GM23338 (cell line): ENCODE data around the gene SLC25A12. TPM values are rescaled to one million over a fixed set of nuclear protein-coding genes. Genes with fewer than 3 reads are reported as not detected.

Experiments
- ATAC-seq: fragments of 200-7000 bp; cut with Tn5 transposase; 3 replicates; pipeline ENCODE4 v1.9.1; 2020
- DNase-seq: peaks from one replicate; pipeline ENCODE4 v3.0.0-alpha.2; 2015; ENCODE audit warnings: low spot score
- H2AFZ ChIP-seq: fragments of 200-600 bp; sonication (generic); 2 replicates; pipeline ENCODE4 v1.8.0; 2016; ENCODE audit warnings: antibody characterized with exemption, mild to moderate bottlenecking, moderate library complexity
- H3F3A ChIP-seq: fragments of 200-600 bp; sonication (generic); replicated peaks from 2 replicates; pipeline ENCODE4 v1.8.0; 2017; ENCODE audit warnings: antibody characterized with exemption, mixed run types, low read depth
- H3K27ac ChIP-seq: fragments of 200-600 bp; sonication (generic); 2 replicates; pipeline ENCODE4 v1.6.1; 2016; ENCODE audit warnings: low read depth
- H3K27me3 ChIP-seq: fragments of 200-600 bp; sonication (generic); 2 replicates; pipeline ENCODE4 v1.8.0; 2016; ENCODE audit warnings: mild to moderate bottlenecking, mixed run types, moderate library complexity; ENCODE audit not compliant: insufficient read depth
- H3K36me3 ChIP-seq: fragments of 200-600 bp; sonication (generic); 2 replicates; pipeline ENCODE4 v1.8.0; 2016; ENCODE audit warnings: mild to moderate bottlenecking; ENCODE audit not compliant: insufficient read depth
- H3K4me1 ChIP-seq: fragments of 200-600 bp; sonication (generic); 2 replicates; pipeline ENCODE4 v1.8.0; 2016; ENCODE audit warnings: mild to moderate bottlenecking, moderate library complexity; ENCODE audit not compliant: insufficient read depth
- H3K4me2 ChIP-seq: fragments of 200-600 bp; sonication (generic); 2 replicates; pipeline ENCODE4 v1.7.1; 2017; ENCODE audit warnings: mixed run types
- H3K4me3 ChIP-seq: fragments of 200-600 bp; sonication (generic); 2 replicates; pipeline ENCODE4 v1.6.1; 2016; ENCODE audit warnings: mixed run types
- H3K79me2 ChIP-seq: fragments of 200-600 bp; sonication (generic); replicated peaks from 2 replicates; pipeline ENCODE4 v1.8.0; 2017; ENCODE audit warnings: mild to moderate bottlenecking; ENCODE audit not compliant: insufficient read depth
- H3K9me2 ChIP-seq: fragments of 200-600 bp; sonication (generic); 2 replicates; pipeline ENCODE4 v1.8.0; 2017; ENCODE audit not compliant: insufficient read depth
- H4K20me1 ChIP-seq: fragments of 200-600 bp; sonication (generic); replicated peaks from 2 replicates; pipeline ENCODE4 v1.8.0; 2017; ENCODE audit warnings: mild to moderate bottlenecking; ENCODE audit not compliant: insufficient read depth
- H3K27ac Mint-ChIP-seq: 2 replicates; pipeline ENCODE4 v1.8.0; 2020; ENCODE audit warnings: inconsistent platforms, mild to moderate bottlenecking, moderate library complexity, mixed read lengths
- H3K27me3 Mint-ChIP-seq: 3 replicates; pipeline ENCODE4 v1.8.0; 2022; ENCODE audit warnings: low read depth, mild to moderate bottlenecking, moderate library complexity, mixed read lengths, inconsistent platforms; ENCODE audit not compliant: insufficient read depth, poor library complexity
- H3K36me3 Mint-ChIP-seq: 3 replicates; pipeline ENCODE4 v1.8.0; 2021; ENCODE audit warnings: low read depth, mild to moderate bottlenecking, inconsistent platforms, moderate library complexity, mixed read lengths
- H3K4me1 Mint-ChIP-seq: 3 replicates; pipeline ENCODE4 v1.8.0; 2020; ENCODE audit warnings: mild to moderate bottlenecking, inconsistent platforms, mixed read lengths
- H3K4me3 Mint-ChIP-seq: 3 replicates; pipeline ENCODE4 v1.8.0; 2021; ENCODE audit warnings: moderate library complexity, mild to moderate bottlenecking, inconsistent platforms, mixed read lengths
- H3K9me3 Mint-ChIP-seq: 3 replicates; pipeline ENCODE4 v1.8.0; 2020; ENCODE audit warnings: moderate library complexity, mild to moderate bottlenecking, inconsistent platforms, mixed read lengths
- CREB1 ChIP-seq: fragments of 250-450 bp; sonication (Bioruptor Pico); IDR thresholded peaks from 2 replicates; pipeline ENCODE4 v1.5.0; 2020; ENCODE audit warnings: low read depth, mild to moderate bottlenecking, moderate library complexity
- CTCF ChIP-seq, 2 experiments: fragments of 200-600 bp in 1 of 2; sonication (generic) in 1 of 2; conservative IDR thresholded peaks; 2 replicates each; pipeline versions ENCODE4 v1.5.1 to v1.6.1; 2016 to 2017; ENCODE audit warnings: antibody characterized with exemption in 2 of 2, low read depth in 2 of 2, mild to moderate bottlenecking in 2 of 2, moderate library complexity in 1 of 2
- ETS1 ChIP-seq: IDR thresholded peaks from 2 replicates; pipeline ENCODE4 v1.6.1; 2016; ENCODE audit warnings: antibody characterized with exemption
- EZH2 ChIP-seq: fragments of 200-600 bp; sonication (generic); IDR thresholded peaks from one replicate; pipeline ENCODE4 v1.8.0; 2017; ENCODE audit warnings: antibody characterized with exemption, mild to moderate bottlenecking, low read depth; ENCODE audit not compliant: unreplicated experiment
- JUNB ChIP-seq: IDR thresholded peaks from one replicate; pipeline ENCODE4 v1.6.1; 2016; ENCODE audit warnings: antibody characterized with exemption; ENCODE audit not compliant: unreplicated experiment
- NANOG ChIP-seq: IDR thresholded peaks from 2 replicates; pipeline ENCODE4 v1.6.1; 2016; ENCODE audit warnings: antibody characterized with exemption, borderline replicate concordance
- POLR2AphosphoS5 ChIP-seq: IDR thresholded peaks from 2 replicates; pipeline ENCODE4 v1.6.1; 2016; ENCODE audit warnings: antibody characterized with exemption, low read depth
- REST ChIP-seq: IDR thresholded peaks from one replicate; pipeline ENCODE4 v1.6.1; 2018; ENCODE audit warnings: antibody characterized with exemption; ENCODE audit not compliant: unreplicated experiment
- STAT1 ChIP-seq: IDR thresholded peaks from one replicate; pipeline ENCODE4 v1.6.1; 2016; ENCODE audit warnings: antibody characterized with exemption; ENCODE audit not compliant: unreplicated experiment
- ZNF114 ChIP-seq: fragments of 250-450 bp; sonication (Bioruptor Pico); IDR thresholded peaks from 2 replicates; pipeline ENCODE4 v1.5.0; 2020; ENCODE audit warnings: mild to moderate bottlenecking, moderate library complexity
- ZNF331 ChIP-seq: fragments of 250-450 bp; sonication (Bioruptor Pico); IDR thresholded peaks from 2 replicates; pipeline ENCODE4 v1.5.0; 2020; ENCODE audit warnings: low read depth, mild to moderate bottlenecking, moderate library complexity
- ZNF462 ChIP-seq: fragments of 250-450 bp; sonication (Bioruptor Pico); IDR thresholded peaks from 2 replicates; pipeline ENCODE4 v1.5.0; 2020; ENCODE audit warnings: mild to moderate bottlenecking, moderate library complexity
- polyA plus RNA-seq: library from polyadenylated mRNA; unstranded; fragments of >200 nt; fragmentation: Nextera tagmentation; extraction: Ambion mirVana; gene quantifications from 2 replicates; pipeline ENCODE4 v1.2.1, GENCODE V29; 2016
- total RNA-seq: library from RNA; depleted of rRNA; stranded (reverse); fragments of >200 nt; shearing (Covaris generic); gene quantifications from 2 replicates; pipeline ENCODE4 v1.2.3, GENCODE V29; 2014

Gene SLC25A12
- total and polyA plus RNA-seq, 2 experiments from 2014 or later, result 4.8 to 14.8 TPM

GRCh38 chr2:171847627-171848026 lies 46.4 kb downstream of the SLC25A12 start:
- Histone ChIP-seq H3K79me2 (no peaks in the 10 kb centered on the region), H3K36me3 (no peaks in the 10 kb centered on the region), H3K4me2 (no peak overlapping the region), H3K4me3 (no peak overlapping the region), H3F3A (no peaks in the 10 kb centered on the region), H3K27me3 (no peaks in the 10 kb centered on the region), H2AFZ (no peak overlapping the region), H4K20me1 (0 out of 2 replicates have a peak, but pooled peaks cover 3% of the 10 kb centered on the region), H3K4me1 (no peaks in the 10 kb centered on the region), H3K27ac (no peak overlapping the region), H3K9me2 (0 out of 2 replicates have a peak, but pooled peaks cover 5% of the 10 kb centered on the region)
- TF ChIP-seq ZNF462 (no peak), POLR2AphosphoS5 (no peak), JUNB (no peak), ETS1 (no peak), ZNF114 (no peak), EZH2 (no peak), NANOG (no peak), REST (no peak), CREB1 (CRISPR knock-in tag) (no peak), ZNF331 (no peak), STAT1 (no peak), CTCF (conservative IDR thresholded peaks at IDR 0.05; ENCODE audit: low read depth in 2 of 2) (no peak)
- Mint-ChIP-seq H3K27me3 (peaks cover 3% of the 10 kb centered on the region), H3K4me1 (no peaks in the 10 kb centered on the region), H3K4me3 (no peak overlapping the region), H3K36me3 (peaks cover 11% of the 10 kb centered on the region; the same call in 2 of the 3 replicates), H3K27ac (no peak overlapping the region), H3K9me3 (no peaks in the 10 kb centered on the region)
- no peak for DNase-seq
- no peak for ATAC-seq
